OCI-LY1 (cell line): ENCODE measurements around the gene LSM2.

ENCODE experiments used
- H2AFZ ChIP-seq: fragments of 200-600 bp; sonication (generic), shearing (Covaris generic); 2 replicates; pipeline ENCODE4 v1.6.0; 2014; ENCODE audit warnings: antibody characterized with exemption, mild to moderate bottlenecking, low read length
- H3F3A ChIP-seq: fragments of 200-600 bp; sonication (generic), shearing (Covaris generic); 2 replicates; pipeline ENCODE4 v1.6.0; 2014; ENCODE audit warnings: mild to moderate bottlenecking, antibody characterized with exemption, low read length, moderate library complexity; ENCODE audit not compliant: insufficient read depth
- H3K27ac ChIP-seq: fragments of 200-600 bp; sonication (generic); 2 replicates; pipeline ENCODE4 v1.5.1; 2014; ENCODE audit warnings: low read length, mixed run types, mild to moderate bottlenecking, low read depth; ENCODE audit not compliant: poor library complexity, severe bottlenecking
- H3K27me3 ChIP-seq: fragments of 200-600 bp; sonication (generic); 2 replicates; pipeline ENCODE4 v1.6.0; 2014; ENCODE audit warnings: antibody characterized with exemption, mild to moderate bottlenecking, low read length, moderate library complexity; ENCODE audit not compliant: insufficient read depth
- H3K36me3 ChIP-seq: fragments of 200-600 bp; sonication (generic); 2 replicates; pipeline ENCODE4 v1.6.1; 2014; ENCODE audit warnings: mild to moderate bottlenecking, antibody characterized with exemption, low read length, moderate library complexity, mixed read lengths; ENCODE audit not compliant: insufficient read depth
- H3K4me1 ChIP-seq: fragments of 200-600 bp; sonication (generic); 2 replicates; pipeline ENCODE4 v1.5.1; 2014; ENCODE audit warnings: mild to moderate bottlenecking, low read length, moderate library complexity; ENCODE audit not compliant: insufficient read depth, severe bottlenecking
- H3K4me2 ChIP-seq: fragments of 200-600 bp; sonication (generic), shearing (Covaris generic); 2 replicates; pipeline ENCODE4 v1.6.1; 2014; ENCODE audit warnings: low read length
- H3K4me3 ChIP-seq: fragments of 200-600 bp; sonication (generic); 2 replicates; pipeline ENCODE4 v1.5.1; 2014; ENCODE audit warnings: low read length, low read depth, mild to moderate bottlenecking, mixed read lengths; ENCODE audit not compliant: poor library complexity, severe bottlenecking
- H3K79me2 ChIP-seq: fragments of 200-600 bp; shearing (Covaris generic); 2 replicates; pipeline ENCODE4 v1.6.1; 2016; ENCODE audit warnings: mixed run types, low read length, mixed read lengths; ENCODE audit not compliant: insufficient read depth
- H3K9ac ChIP-seq: fragments of 200-600 bp; sonication (generic), shearing (Covaris generic); 2 replicates; pipeline ENCODE4 v1.6.1; 2014; ENCODE audit warnings: mild to moderate bottlenecking, low read length, mixed read lengths
- H3K9me2 ChIP-seq: fragments of 200-600 bp; sonication (generic), shearing (Covaris generic); 2 replicates; pipeline ENCODE4 v1.6.1; 2014; ENCODE audit warnings: low read depth, mild to moderate bottlenecking, low read length, mixed read lengths
- H3K9me3 ChIP-seq: fragments of 200-600 bp; shearing (Covaris generic); 2 replicates; pipeline ENCODE4 v1.6.1; 2014; ENCODE audit warnings: low read length, mixed read lengths
- H4K20me1 ChIP-seq: fragments of 200-600 bp; sonication (generic), shearing (Covaris generic); 2 replicates; pipeline ENCODE4 v1.6.0; 2016; ENCODE audit warnings: mild to moderate bottlenecking, low read length; ENCODE audit not compliant: insufficient read depth
- CTCF ChIP-seq: fragments of 200-600 bp; sonication (generic), shearing (Covaris generic); IDR thresholded peaks from 2 replicates; pipeline ENCODE4 v1.5.1; 2017; ENCODE audit warnings: mild to moderate bottlenecking, antibody characterized with exemption, low read length, moderate library complexity, mixed read lengths
- EZH2 ChIP-seq: fragments of 200-600 bp; sonication (generic), shearing (Covaris generic); IDR thresholded peaks from 2 replicates; pipeline ENCODE4 v1.8.0; 2017; ENCODE audit warnings: borderline replicate concordance, mixed run types, mild to moderate bottlenecking, antibody characterized with exemption, low read length, moderate library complexity, mixed read lengths

The LSM2 gene

GRCh38 chr6:31758281-31758680 lies 48.5 kb downstream of the LSM2 start:
- H3K4me1 ChIP-seq = no peaks in the 10 kb centered on the region
- no peak overlapping the region for H3K4me3 ChIP-seq
- H3F3A ChIP-seq = no peaks in the 10 kb centered on the region
- no peak overlapping the region for H3K9ac ChIP-seq
- H3K36me3 ChIP-seq = peaks cover 55% of the 10 kb centered on the region
- TF ChIP-seq EZH2 (no peak), CTCF (no peak)
- H4K20me1 ChIP-seq = no peaks in the 10 kb centered on the region
- no peak overlapping the region for H3K27ac ChIP-seq
- no peaks in the 10 kb centered on the region for H3K9me2 ChIP-seq
- no peaks in the 10 kb centered on the region for H3K9me3 ChIP-seq
- H3K27me3 ChIP-seq = no peaks in the 10 kb centered on the region
- no peak overlapping the region for H2AFZ ChIP-seq
- no peaks in the 10 kb centered on the region for H3K79me2 ChIP-seq
- H3K4me2 ChIP-seq = no peak overlapping the region

DNA sequence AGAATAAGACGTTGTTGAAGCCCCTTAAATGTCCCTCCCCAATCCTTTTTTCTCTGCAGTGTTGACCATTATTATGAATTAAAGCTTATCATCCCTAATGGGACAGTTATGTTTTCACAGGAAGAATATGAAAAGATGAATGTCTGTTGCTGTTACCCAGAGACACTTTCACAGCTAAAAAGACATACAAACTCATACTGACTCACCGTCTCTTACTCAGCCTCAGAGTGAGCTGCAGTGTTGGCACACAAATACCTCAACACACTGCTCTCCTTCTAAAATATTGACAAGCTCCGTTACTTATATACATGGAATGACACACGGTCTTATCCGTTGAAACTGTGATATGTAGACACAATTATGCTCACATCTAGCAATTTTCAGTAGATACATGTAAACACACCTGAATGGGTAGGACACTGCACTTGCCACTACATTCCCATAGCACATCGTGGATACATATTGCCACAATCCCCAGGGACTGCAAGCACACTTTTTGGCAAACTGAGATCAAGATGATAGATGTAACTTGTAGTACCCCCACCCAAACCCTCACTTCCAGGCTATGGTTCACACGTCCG lies 53.9 kb downstream of the LSM2 start:
- H3K4me1 ChIP-seq = no peaks in the 10 kb centered on the region
- H3K9me3 ChIP-seq = no peaks in the 10 kb centered on the region
- no peaks in the 10 kb centered on the region for H3K27me3 ChIP-seq
- H4K20me1 ChIP-seq = no peaks in the 10 kb centered on the region
- no peak overlapping the region for H3K4me2 ChIP-seq
- no peak overlapping the region for H3K27ac ChIP-seq
- H3F3A ChIP-seq = no peaks in the 10 kb centered on the region
- peaks cover 16% of the 10 kb centered on the region; the same call in 1 of the 2 replicates for H3K36me3 ChIP-seq
- H3K79me2 ChIP-seq = no peaks in the 10 kb centered on the region
- no peak overlapping the region for H3K9ac ChIP-seq
- H2AFZ ChIP-seq = no peak overlapping the region
- no peaks in the 10 kb centered on the region for H3K9me2 ChIP-seq
- no peak for TF ChIP-seq EZH2
- TF ChIP-seq CTCF = no peak
- H3K4me3 ChIP-seq = no peak overlapping the region

DNA sequence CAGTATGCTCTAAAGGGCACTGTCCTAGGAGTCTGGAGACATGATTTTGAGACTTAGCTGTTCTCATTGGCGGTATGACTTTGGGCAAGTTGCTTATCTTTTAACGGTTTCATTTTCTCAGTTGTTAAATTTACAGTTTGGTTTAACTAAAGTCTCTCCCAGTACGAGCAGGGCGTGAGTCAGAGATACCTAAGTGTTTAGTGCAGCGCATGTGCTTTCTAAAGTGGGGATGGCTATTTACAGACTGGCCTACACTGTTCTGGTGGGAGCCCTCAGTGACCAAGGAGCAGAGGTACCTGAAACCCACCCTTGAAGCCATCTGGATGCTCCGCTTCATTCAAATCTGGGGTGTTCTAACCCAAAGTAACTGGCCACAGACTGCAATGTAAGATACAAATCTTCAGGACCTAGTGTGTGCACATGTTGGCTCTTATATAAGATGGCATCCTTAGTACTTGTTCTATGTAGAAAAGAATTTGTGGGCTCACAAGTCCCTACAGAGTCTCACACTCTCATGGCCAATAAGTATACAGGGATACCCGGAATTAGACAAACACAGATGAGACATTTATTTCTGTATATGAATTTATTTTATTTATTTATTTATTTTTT lies 56.2 kb downstream of the LSM2 start:
- TF ChIP-seq EZH2 = no peak
- Histone ChIP-seq H3K27me3 (no peaks in the 10 kb centered on the region), H3K9me2 (no peaks in the 10 kb centered on the region), H3K4me2 (no peak overlapping the region), H3K4me1 (no peaks in the 10 kb centered on the region), H3K27ac (no peak overlapping the region), H4K20me1 (no peaks in the 10 kb centered on the region), H3K4me3 (no peak overlapping the region), H3K79me2 (no peaks in the 10 kb centered on the region), H3F3A (no peaks in the 10 kb centered on the region), H3K36me3 (peaks cover 26% of the 10 kb centered on the region), H3K9ac (no peak overlapping the region), H3K9me3 (no peaks in the 10 kb centered on the region), H2AFZ (no peak overlapping the region)
